A549 (cell line): ENCODE data around the gene DMRTB1. TPM values are rescaled to one million over a fixed set of nuclear protein-coding genes. Genes with fewer than 3 reads are reported as not detected.
"Not testable (repeated sequence)": the region's sequence is repeated elsewhere in the genome, so short reads cannot be mapped to it uniquely, and the experiment has no call there.

Experiments
- ATAC-seq, 2 experiments: fragments of 200-7000 bp in 1 of 2; fragments of >200 bp in 1 of 2; cut with Nextera tagmentation in 1 of 2; cut with Tn5 transposase in 1 of 2; 3 replicates each; pipeline versions ENCODE4 v1.8.0 to v1.9.1; 2018 to 2020; ENCODE audit warnings: mild to moderate bottlenecking in 1 of 2, moderate library complexity in 1 of 2
- CTCF ChIA-PET: fragments of 300-600 bp; sonication (Branson Sonifier 250); formaldehyde crosslinking; extraction: SDS; loops from one replicate; lab custom pipeline; 2021; ENCODE audit warnings: antibody characterized with exemption, inconsistent platforms; lab: Yijun Ruan, JAX
- POLR2A ChIA-PET: fragments of 350-600 bp; formaldehyde crosslinking; extraction: SDS; loops from one replicate; lab custom pipeline; 2021; ENCODE audit warnings: antibody characterized with exemption, inconsistent platforms; lab: Yijun Ruan, JAX
- DNase-seq, 2 experiments: peaks; one replicate each; pipeline versions ENCODE4 v3.0.0 to v3.0.0-alpha.2; 2011 to 2016; ENCODE audit warnings: low read depth in 1 of 2, low spot score in 1 of 2
- FAIRE-seq: peaks from 2 replicates; lab custom pipeline; 2011; peaks lifted over from hg19 to GRCh38; lab: Jason Lieb, UNC
- H3K27ac ChIP-seq, 2 experiments: fragments of >200 bp; sonication (Bioruptor Twin); formaldehyde crosslinking; 3 replicates each; pipeline ENCODE4 v1.5.1; 2016 to 2017
- H3K4me1 ChIP-seq: fragments of >200 bp; sonication (Bioruptor Twin); formaldehyde crosslinking; 3 replicates; pipeline ENCODE4 v1.6.1; 2016
- H3K4me2 ChIP-seq: fragments of >200 bp; sonication (Bioruptor Twin); formaldehyde crosslinking; 3 replicates; pipeline ENCODE4 v1.6.1; 2016
- H3K4me3 ChIP-seq: fragments of >200 bp; sonication (Bioruptor Twin); formaldehyde crosslinking; 3 replicates; pipeline ENCODE4 v1.5.1; 2016
- H3K9me3 ChIP-seq: fragments of >200 bp; sonication (Bioruptor Twin); formaldehyde crosslinking; 3 replicates; pipeline ENCODE4 v1.6.1; 2016
- CBX2 ChIP-seq: fragments of 200-600 bp; sonication (generic); IDR thresholded peaks from 2 replicates; pipeline ENCODE4 v1.6.1; 2016; ENCODE audit warnings: low read depth, mild to moderate bottlenecking, borderline replicate concordance
- CHD2 ChIP-seq: fragments of 150-350 bp; IDR thresholded peaks from 2 replicates; pipeline ENCODE4 v1.6.1; 2014; ENCODE audit warnings: low read length; ENCODE audit not compliant: partially characterized antibody
- GATA3 ChIP-seq: IDR thresholded peaks from 2 replicates; pipeline ENCODE4 v1.6.1; 2012; ENCODE audit warnings: borderline replicate concordance
- HEYL ChIP-seq: fragments of 250-450 bp; sonication (Bioruptor Pico); IDR thresholded peaks from 2 replicates; pipeline ENCODE4 v1.8.0; 2021; ENCODE audit warnings: mild to moderate bottlenecking, moderate library complexity
- HOXB13 ChIP-seq: fragments of 250-450 bp; sonication (Bioruptor Pico); IDR thresholded peaks from 2 replicates; pipeline ENCODE4 v1.5.0; 2020; ENCODE audit warnings: low read depth, mild to moderate bottlenecking, moderate library complexity
- JUN ChIP-seq, 2 experiments: fragments of >200 bp; sonication (Bioruptor Twin); formaldehyde crosslinking; IDR thresholded peaks; 2 replicates in 1 of 2; 3 replicates in 1 of 2; pipeline ENCODE4 v1.6.1; 2016 to 2017
- KDM1A ChIP-seq: fragments of 200-600 bp; sonication (generic); IDR thresholded peaks from 2 replicates; pipeline ENCODE4 v1.6.1; 2016; ENCODE audit warnings: low read depth, mild to moderate bottlenecking
- MAZ ChIP-seq: fragments of 150-350 bp; IDR thresholded peaks from 2 replicates; pipeline ENCODE4 v1.6.1; 2014; ENCODE audit warnings: antibody characterized with exemption, low read depth, low read length, borderline replicate concordance
- MYC ChIP-seq: IDR thresholded peaks from 2 replicates; pipeline ENCODE4 v1.6.1; 2012; ENCODE audit warnings: mild to moderate bottlenecking, inconsistent platforms, low read length, improper control_type of control experiment, borderline replicate concordance
- NPAS2 ChIP-seq: fragments of 250-450 bp; sonication (Bioruptor Pico); IDR thresholded peaks from 2 replicates; pipeline ENCODE4 v1.8.0; 2022; ENCODE audit warnings: mild to moderate bottlenecking, moderate library complexity, borderline replicate concordance
- PHF8 ChIP-seq: fragments of 200-600 bp; sonication (generic); IDR thresholded peaks from 2 replicates; pipeline ENCODE4 v1.6.1; 2016; ENCODE audit warnings: low read depth, mild to moderate bottlenecking, antibody characterized with exemption, moderate library complexity, borderline replicate concordance
- POLR2AphosphoS2 ChIP-seq: conservative IDR thresholded peaks from 2 replicates; pipeline ENCODE4 v1.6.1; 2012; ENCODE audit warnings: low read length, improper control_type of control experiment, inconsistent platforms
- RARB ChIP-seq: fragments of 250-450 bp; sonication (Bioruptor Pico); IDR thresholded peaks from 2 replicates; pipeline ENCODE4 v1.8.0; 2021; ENCODE audit warnings: mild to moderate bottlenecking, moderate library complexity
- RFX5 ChIP-seq: fragments of 450-650 bp; IDR thresholded peaks from 2 replicates; pipeline ENCODE4 v1.7.1; 2014; ENCODE audit warnings: antibody characterized with exemption, mild to moderate bottlenecking, moderate library complexity
- SMC3 ChIP-seq: fragments of >200 bp; sonication (Bioruptor Twin); formaldehyde crosslinking; IDR thresholded peaks from 3 replicates; pipeline ENCODE4 v1.6.1; 2018; ENCODE audit warnings: inconsistent platforms
- TFCP2L1 ChIP-seq: fragments of 250-450 bp; sonication (Bioruptor Pico); IDR thresholded peaks from 2 replicates; pipeline ENCODE4 v1.5.0; 2021; ENCODE audit warnings: mild to moderate bottlenecking
- ZFP36 ChIP-seq: fragments of 450-650 bp; IDR thresholded peaks from 2 replicates; pipeline ENCODE4 v1.6.1; 2014; ENCODE audit warnings: borderline replicate concordance; ENCODE audit not compliant: partially characterized antibody
- WGBS: methylation state at CpG from one replicate; pipeline ENCODE4 v1.1.6; 2017; ENCODE audit errors: missing lambda C conversion rate; 5-methylcytosine and 5-hydroxymethylcytosine counted together
- polyA plus RNA-seq, 4 experiments: library from polyadenylated mRNA; depleted of rRNA in 3 of 4; stranded (reverse); fragments of >200 nt; fragmentation: RNase III in 1 of 4; extraction: RNeasy Plus Mini Kit Qiagen cat#74134 plus additional on column Dnase treatment in 1 of 4; gene quantifications; 2 replicates in 3 of 4; 3 replicates in 1 of 4; pipeline ENCODE4 v1.2.3, GENCODE V29; 2011 to 2017
- TF ChIP-seq, protein P1 (sequence below): fragments of 150-350 bp; IDR thresholded peaks from 2 replicates; pipeline ENCODE4 v1.6.1; 2014; ENCODE audit warnings: low read depth, mild to moderate bottlenecking, low read length
- TF ChIP-seq, protein P2 (sequence below): IDR thresholded peaks from 2 replicates; pipeline ENCODE4 v1.6.1; 2012; ENCODE audit warnings: low read depth, borderline replicate concordance
- TF ChIP-seq, protein P3 (sequence below): fragments of 450-650 bp; IDR thresholded peaks from 2 replicates; pipeline ENCODE4 v1.6.1; 2014; ENCODE audit warnings: antibody characterized with exemption

The DMRTB1 gene
- polyA plus RNA-seq, 2 of the 4 experiments (the other 2 are of a cell fraction), result not detected

DNA sequence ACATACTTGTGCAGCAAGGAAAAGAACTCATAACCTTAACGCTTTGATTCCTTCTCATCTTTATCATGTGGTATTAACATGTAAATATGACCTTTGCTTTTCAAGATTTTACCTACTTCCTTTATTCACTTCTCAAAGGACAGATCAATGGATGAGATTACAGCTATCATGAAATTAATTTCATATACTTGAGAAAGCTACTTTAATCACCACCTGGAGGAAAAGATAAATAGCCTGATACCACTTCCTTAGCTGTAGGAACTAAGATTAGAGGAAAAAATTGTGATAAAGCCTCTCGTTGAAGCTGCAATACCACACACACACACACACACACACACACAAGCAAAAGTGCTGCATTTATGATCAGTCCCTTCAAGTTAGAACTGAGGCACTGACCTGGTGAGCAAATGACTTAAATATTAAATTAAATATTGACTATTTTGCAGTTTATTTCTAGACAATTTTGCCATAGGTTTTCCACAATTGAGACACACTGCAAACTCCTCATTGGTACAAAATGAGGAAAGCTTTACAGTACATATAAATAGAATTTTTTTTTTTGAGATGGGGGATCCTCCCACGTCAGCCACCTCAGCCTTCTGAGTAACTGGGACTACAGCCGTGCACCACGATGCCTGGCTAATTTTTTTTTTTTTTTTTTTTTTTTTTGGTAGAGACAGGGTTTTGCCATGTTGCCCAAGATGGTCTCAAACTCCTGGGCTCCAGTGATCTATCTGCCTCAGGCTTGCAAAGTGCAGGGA lies 27.2 kb upstream of the DMRTB1 start (continued):
- TF ChIP-seq GATA3 (no peak), TFCP2L1 (CRISPR knock-in tag) (no peak), HOXB13 (no peak), POLR2AphosphoS2 (no peak), ZFP36 (no peak)

DNA sequence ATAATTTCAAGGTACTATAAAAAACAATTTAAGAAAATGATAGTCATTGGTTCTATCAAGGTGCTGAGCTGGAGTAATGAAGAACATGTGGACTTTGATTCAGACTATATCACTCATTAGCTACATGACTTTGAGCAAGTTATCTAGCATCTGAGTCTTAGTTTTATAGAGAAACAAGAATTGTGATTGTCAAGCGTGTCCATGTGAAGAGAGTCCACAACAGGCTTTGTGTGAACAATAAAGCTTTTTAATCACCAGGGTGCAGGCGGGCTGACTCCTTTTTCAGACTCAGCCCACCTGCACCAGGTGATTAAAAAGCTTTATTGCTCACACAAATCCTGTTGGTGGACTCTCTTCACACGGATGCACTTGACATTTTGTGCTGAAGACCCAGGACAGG lies 26.6 kb upstream of the DMRTB1 start:
- DNase-seq, result no peak
- WGBS, result 24% methylated on average over 3 of the region's 3 CpGs
- POLR2A ChIA-PET, result no interaction called here
- H3K27ac ChIP-seq, result no peak overlapping the region
- TF ChIP-seq JUN (IDR thresholded peaks at IDR 0.05), result no peak
- TF ChIP-seq HEYL (CRISPR knock-in tag), result no peak
- TF ChIP-seq, protein P1, sequence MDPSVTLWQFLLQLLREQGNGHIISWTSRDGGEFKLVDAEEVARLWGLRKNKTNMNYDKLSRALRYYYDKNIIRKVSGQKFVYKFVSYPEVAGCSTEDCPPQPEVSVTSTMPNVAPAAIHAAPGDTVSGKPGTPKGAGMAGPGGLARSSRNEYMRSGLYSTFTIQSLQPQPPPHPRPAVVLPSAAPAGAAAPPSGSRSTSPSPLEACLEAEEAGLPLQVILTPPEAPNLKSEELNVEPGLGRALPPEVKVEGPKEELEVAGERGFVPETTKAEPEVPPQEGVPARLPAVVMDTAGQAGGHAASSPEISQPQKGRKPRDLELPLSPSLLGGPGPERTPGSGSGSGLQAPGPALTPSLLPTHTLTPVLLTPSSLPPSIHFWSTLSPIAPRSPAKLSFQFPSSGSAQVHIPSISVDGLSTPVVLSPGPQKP, result no peak
- no peak for TF ChIP-seq RFX5
- TF ChIP-seq TFCP2L1 (CRISPR knock-in tag), result no peak
- no peak for TF ChIP-seq HOXB13
- TF ChIP-seq MYC, result no peak
- no peak for TF ChIP-seq NPAS2 (CRISPR knock-in tag)
- no peak for TF ChIP-seq CHD2
- no peak for TF ChIP-seq RARB (CRISPR knock-in tag)
- TF ChIP-seq, protein P2, sequence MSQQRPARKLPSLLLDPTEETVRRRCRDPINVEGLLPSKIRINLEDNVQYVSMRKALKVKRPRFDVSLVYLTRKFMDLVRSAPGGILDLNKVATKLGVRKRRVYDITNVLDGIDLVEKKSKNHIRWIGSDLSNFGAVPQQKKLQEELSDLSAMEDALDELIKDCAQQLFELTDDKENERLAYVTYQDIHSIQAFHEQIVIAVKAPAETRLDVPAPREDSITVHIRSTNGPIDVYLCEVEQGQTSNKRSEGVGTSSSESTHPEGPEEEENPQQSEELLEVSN, result no peak
- no peak for TF ChIP-seq MAZ
- TF ChIP-seq SMC3, result no peak
- TF ChIP-seq CBX2, result no peak
- no peak for TF ChIP-seq KDM1A
- TF ChIP-seq, protein P3, sequence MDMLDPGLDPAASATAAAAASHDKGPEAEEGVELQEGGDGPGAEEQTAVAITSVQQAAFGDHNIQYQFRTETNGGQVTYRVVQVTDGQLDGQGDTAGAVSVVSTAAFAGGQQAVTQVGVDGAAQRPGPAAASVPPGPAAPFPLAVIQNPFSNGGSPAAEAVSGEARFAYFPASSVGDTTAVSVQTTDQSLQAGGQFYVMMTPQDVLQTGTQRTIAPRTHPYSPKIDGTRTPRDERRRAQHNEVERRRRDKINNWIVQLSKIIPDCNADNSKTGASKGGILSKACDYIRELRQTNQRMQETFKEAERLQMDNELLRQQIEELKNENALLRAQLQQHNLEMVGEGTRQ, result no peak
- no peak for TF ChIP-seq PHF8
- TF ChIP-seq, all 56 proteins: peak for 0
- no peak overlapping the region for H3K4me3 ChIP-seq
- no peak overlapping the region for H3K4me2 ChIP-seq
- no peaks in the 10 kb centered on the region for H3K9me3 ChIP-seq
- ATAC-seq (no peak), FAIRE-seq (no peak)
- CTCF ChIA-PET, result interaction anchor here (0.7 to 0.9 kb wide), 2 partner anchors 12 to 259 kb away, joined by 3 read pairs; no protein-coding TSS in a partner anchor
- H3K4me1 ChIP-seq, result no peaks in the 10 kb centered on the region

DNA sequence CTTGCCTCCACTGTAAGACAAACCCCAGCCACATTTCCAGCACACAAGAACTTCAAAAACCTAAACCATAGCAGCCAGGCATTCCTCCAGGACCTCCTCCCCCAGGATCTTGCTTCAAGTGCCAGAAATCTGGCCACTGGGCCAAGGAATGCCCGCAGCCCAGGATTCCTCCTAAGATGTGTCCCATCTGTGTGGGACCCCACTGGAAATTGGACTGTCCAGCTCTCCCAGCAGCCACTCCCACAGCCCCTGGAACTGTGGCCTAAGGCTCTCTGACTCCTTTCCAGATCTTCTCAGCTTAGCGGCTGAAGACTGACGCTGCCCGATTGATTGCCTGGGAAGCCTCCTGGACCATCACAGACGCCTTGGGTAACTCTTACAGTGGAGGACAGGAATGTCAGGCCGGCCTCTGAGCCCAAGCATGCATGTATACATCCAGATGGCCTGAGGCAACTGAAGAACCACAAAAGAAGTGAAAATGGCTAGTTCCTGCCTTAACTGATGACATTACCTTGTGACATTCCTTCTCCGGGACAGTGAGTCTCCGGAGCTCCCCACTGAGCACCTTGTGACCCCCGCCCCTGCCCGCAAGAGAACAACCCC lies 24.7 kb upstream of the DMRTB1 start:
- H3K27ac ChIP-seq, H3K4me1 ChIP-seq, ATAC-seq, POLR2A ChIA-PET, H3K4me3 ChIP-seq, H3K4me2 ChIP-seq, H3K9me3 ChIP-seq, DNase-seq, FAIRE-seq: not testable (repeated sequence)
- WGBS, result 71% methylated on average over 9 of the region's 10 CpGs
- CTCF ChIA-PET, result interaction anchor here (2.1 kb wide), 1 partner anchor 10 kb away, joined by 6 read pairs; no protein-coding TSS in a partner anchor
